ENCODE measurements around the gene TRHDE. TPM values are rescaled to one million over a fixed set of nuclear protein-coding genes. Genes with fewer than 3 reads are reported as not detected.

Gene TRHDE
- total RNA-seq, 1 experiment from 2014 or later = not detected

DNA sequence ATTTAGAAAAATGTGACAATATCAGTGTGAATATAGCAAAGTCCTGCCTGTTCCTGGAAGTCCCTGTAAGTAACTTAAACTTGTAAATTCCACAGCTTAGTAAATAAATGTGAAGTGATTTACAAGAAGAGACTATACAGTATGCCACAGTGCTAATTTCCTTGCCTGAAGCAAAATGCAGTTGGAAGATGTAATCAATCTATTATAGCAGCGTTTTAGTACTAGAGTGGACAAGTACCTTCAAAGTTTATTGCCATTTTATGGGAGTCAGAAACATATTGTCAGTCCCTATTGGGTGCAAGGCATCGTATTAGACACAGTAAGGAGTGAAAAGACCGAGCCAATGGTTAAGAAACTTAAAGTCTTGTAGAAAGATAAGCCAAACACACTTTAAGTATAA, 94.1 kb downstream of the TRHDE start:
- in situ Hi-C loops (cut with HindIII; ENCODE audit: low pct_unique_long_range_greater_than_20kb, low sequenced_read_pairs) = no loop called here
- DNase-seq (ENCODE audit: low read depth, low spot score) = no peak

DNA sequence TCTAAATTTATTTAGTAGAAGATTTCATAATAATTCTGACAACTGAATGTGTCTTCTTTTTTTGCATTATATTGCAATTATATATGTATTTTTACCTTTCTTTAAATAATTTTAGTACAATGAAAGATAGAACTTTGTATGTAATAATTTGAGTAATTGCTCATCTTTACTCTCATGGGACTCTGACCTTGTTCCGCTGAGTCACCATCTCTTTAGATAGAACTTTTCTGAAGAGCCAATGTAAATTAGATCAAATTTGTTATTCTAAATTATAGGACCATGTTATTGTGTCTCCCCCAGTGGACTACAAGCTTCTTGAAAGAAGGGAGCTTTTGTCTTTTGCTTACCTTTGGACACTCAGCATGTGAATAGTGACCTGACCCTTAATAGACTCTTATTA, 96.1 kb downstream of the TRHDE start:
- DNase-seq (ENCODE audit: low read depth, low spot score) = no peak
- in situ Hi-C loops (cut with HindIII; ENCODE audit: low pct_unique_long_range_greater_than_20kb, low sequenced_read_pairs) = no loop called here

GRCh38 chr12:72368719-72369422, 96.7 kb downstream of the TRHDE start:
- in situ Hi-C loops (cut with HindIII; ENCODE audit: low pct_unique_long_range_greater_than_20kb, low sequenced_read_pairs) = no loop called here
- DNase-seq (ENCODE audit: low read depth, low spot score) = no peak

GRCh38 chr12:72369423-72369959, 97.3 kb downstream of the TRHDE start:
- DNase-seq (ENCODE audit: low read depth, low spot score) = no peak
- in situ Hi-C loops (cut with HindIII; ENCODE audit: low pct_unique_long_range_greater_than_20kb, low sequenced_read_pairs) = no loop called here

- DNase-seq (ENCODE audit: low read depth, low spot score) = no peak
- in situ Hi-C loops (cut with HindIII; ENCODE audit: low pct_unique_long_range_greater_than_20kb, low sequenced_read_pairs) = no loop called here
Measured at GRCh38 chr12:72380441-72380840, 108.3 kb downstream of the TRHDE start.

DNA sequence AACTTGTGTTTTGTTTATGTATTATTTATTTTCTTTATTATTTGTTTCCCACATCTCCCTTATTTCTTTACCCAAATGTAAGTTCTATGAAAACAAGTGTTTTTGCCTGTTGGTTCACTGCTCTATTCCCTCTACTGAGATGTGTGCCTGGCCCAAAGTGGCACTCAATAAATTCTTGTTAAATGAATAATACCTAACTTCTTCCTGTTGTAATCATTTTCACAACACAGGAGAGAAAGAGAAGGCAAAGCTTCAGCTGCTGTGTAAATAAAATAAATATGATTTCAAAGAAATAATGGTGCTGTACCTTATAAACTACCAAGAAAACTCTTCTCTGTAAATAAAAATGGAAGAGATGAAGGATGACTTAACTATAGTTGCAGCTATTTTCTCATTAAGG, 116.2 kb downstream of the TRHDE start:
- DNase-seq (ENCODE audit: low read depth, low spot score) = no peak
- in situ Hi-C loops (cut with HindIII; ENCODE audit: low pct_unique_long_range_greater_than_20kb, low sequenced_read_pairs) = no loop called here

DNA sequence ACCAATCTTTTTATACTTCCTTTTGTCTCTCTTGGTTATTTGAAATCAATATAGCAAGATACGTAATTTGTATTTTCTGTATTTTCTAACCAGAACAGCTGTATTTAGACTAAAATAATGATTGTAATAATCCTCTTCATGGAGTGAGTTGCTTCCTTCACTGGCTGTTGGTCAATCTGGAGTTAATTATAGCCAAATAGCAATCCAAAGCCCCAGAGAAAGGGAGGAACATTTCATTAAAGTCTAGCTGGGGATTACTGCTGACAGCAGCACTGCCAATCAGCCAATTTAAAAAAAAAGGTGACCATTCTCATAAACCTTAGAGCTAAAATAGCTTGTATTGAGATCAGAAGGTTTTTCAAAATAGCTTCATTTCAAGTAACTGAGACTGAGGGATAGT, 118.0 kb downstream of the TRHDE start:
- DNase-seq (ENCODE audit: low read depth, low spot score) = no peak
- in situ Hi-C loops (cut with HindIII; ENCODE audit: low pct_unique_long_range_greater_than_20kb, low sequenced_read_pairs) = no loop called here

DNA sequence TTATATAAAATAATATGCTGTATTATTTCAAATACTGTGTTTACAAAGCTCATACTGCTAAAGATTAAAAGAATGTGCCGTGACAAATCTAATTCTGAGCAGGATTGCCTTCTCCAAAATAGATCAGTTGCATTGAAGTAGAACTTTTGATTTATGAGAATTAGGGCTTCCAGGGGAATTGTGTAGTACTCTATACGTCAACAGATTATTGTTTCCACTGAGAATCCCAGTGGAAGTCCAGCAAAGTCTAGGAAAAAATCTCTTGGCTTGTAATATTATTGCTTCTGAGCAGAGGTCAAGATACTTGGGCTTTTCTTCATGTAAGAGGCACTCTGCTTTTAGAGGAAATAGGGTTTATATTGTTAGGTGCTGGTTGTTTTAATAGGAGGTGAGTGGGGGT, 133.9 kb downstream of the TRHDE start:
- in situ Hi-C loops (cut with HindIII; ENCODE audit: low pct_unique_long_range_greater_than_20kb, low sequenced_read_pairs) = no loop called here
- no peak for DNase-seq (ENCODE audit: low read depth, low spot score)

DNA sequence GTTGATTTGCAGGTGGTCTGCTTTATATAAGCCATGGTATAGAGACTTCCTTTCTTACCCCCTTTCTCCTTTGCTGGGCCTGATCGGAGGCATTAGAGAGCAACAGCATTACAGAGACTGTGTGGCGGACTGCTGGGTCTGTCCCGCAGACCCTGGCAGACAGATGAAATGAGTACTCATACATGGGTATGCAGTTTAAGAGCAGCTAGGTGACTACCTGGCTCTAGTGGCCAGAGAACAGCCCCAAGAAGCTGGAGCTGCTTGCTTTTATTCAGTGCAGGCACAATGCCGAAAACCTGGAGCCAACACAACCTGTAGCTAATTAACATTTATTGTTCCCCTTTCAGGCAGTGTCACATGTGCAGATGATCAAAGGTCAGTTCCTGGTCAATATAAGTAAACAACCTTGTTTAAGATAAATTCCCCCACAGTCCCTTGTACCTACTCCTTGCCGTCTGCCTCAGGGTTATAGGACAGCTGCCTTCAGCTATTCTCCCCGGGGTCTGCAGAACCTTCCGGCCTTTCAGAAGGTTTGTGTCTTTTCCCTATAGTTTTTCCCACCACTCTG, 160.0 kb downstream of the TRHDE start:
- no peak for DNase-seq (ENCODE audit: low read depth, low spot score)
- in situ Hi-C loops (cut with HindIII; ENCODE audit: low pct_unique_long_range_greater_than_20kb, low sequenced_read_pairs) = no loop called here

DNA sequence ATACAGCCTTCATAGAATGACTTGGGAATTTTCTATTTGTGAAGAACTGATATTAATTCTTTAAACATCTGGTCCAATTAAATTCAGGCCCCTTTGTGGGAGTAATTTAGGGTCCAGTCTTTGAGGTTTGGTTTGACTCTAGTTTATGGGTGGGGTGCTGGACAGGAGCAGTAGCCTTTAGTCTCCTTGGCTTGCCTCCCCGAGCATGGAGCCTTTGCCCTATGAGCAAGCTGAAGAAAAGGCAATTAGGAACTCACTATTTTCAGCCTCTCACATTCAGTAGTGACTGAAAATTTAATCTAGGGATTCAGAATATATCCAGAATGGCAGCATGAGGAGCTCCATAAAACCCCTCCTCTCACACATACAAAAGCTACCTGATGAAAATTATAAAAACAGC, 161.1 kb downstream of the TRHDE start:
- DNase-seq (ENCODE audit: low read depth, low spot score) = no peak
- in situ Hi-C loops (cut with HindIII; ENCODE audit: low pct_unique_long_range_greater_than_20kb, low sequenced_read_pairs) = no loop called here

- in situ Hi-C loops (cut with HindIII; ENCODE audit: low pct_unique_long_range_greater_than_20kb, low sequenced_read_pairs) = no loop called here
- DNase-seq (ENCODE audit: low read depth, low spot score) = no peak
Measured at GRCh38 chr12:72434999-72435398, 162.8 kb downstream of the TRHDE start.

- no peak for DNase-seq (ENCODE audit: low read depth, low spot score)
- in situ Hi-C loops (cut with HindIII; ENCODE audit: low pct_unique_long_range_greater_than_20kb, low sequenced_read_pairs) = no loop called here
Measured at GRCh38 chr12:72442217-72442616, 170.0 kb downstream of the TRHDE start.

DNA sequence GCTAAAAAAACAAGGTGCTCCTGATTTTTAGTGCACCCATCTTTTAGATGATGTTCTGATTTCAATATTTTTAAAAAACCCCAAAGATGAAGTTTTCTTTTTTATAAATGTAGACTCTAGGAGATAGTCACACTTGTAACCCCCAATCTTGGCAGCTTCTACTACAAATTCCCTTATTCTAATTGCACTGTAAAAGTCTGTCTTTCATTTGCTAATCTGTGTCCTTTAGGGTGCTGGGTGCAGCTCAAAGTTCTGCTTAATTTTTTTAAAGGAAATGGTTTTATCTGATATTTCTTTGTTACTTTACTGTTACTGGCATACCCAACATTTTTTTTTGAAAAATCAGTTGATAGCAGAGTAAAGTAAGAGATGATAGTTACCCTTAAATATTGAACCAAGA, 172.0 kb downstream of the TRHDE start:
- in situ Hi-C loops (cut with HindIII; ENCODE audit: low pct_unique_long_range_greater_than_20kb, low sequenced_read_pairs) = no loop called here
- no peak for DNase-seq (ENCODE audit: low read depth, low spot score)

GRCh38 chr12:72444566-72444965, 172.4 kb downstream of the TRHDE start:
- no peak for DNase-seq (ENCODE audit: low read depth, low spot score)
- in situ Hi-C loops (cut with HindIII; ENCODE audit: low pct_unique_long_range_greater_than_20kb, low sequenced_read_pairs) = no loop called here

GRCh38 chr12:72448089-72448488, 175.9 kb downstream of the TRHDE start:
- DNase-seq (ENCODE audit: low read depth, low spot score) = no peak
- in situ Hi-C loops (cut with HindIII; ENCODE audit: low pct_unique_long_range_greater_than_20kb, low sequenced_read_pairs) = no loop called here

DNA sequence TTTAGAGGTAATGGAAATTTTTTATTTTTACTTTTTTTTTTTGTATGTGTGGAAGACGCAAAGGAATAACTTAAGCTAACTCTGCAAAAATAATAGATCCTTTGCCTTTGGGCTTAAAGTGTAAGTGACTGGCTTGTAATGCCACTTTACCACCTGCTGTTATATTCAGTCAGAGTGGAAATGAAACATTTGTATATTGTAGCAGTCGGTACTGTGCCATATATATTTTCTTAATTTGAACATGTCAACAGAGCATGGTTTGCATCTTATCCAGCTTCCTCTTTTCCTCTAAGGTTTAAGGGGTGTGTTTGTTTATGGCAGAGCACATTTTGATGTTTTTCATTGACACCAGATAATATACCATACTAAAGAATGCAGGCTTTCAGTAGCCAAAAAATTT, 176.6 kb downstream of the TRHDE start:
- DNase-seq (ENCODE audit: low read depth, low spot score) = no peak
- in situ Hi-C loops (cut with HindIII; ENCODE audit: low pct_unique_long_range_greater_than_20kb, low sequenced_read_pairs) = no loop called here

- in situ Hi-C loops (cut with HindIII; ENCODE audit: low pct_unique_long_range_greater_than_20kb, low sequenced_read_pairs) = no loop called here
- DNase-seq (ENCODE audit: low read depth, low spot score) = no peak
Measured at GRCh38 chr12:72453066-72453465, 180.9 kb downstream of the TRHDE start.

DNA sequence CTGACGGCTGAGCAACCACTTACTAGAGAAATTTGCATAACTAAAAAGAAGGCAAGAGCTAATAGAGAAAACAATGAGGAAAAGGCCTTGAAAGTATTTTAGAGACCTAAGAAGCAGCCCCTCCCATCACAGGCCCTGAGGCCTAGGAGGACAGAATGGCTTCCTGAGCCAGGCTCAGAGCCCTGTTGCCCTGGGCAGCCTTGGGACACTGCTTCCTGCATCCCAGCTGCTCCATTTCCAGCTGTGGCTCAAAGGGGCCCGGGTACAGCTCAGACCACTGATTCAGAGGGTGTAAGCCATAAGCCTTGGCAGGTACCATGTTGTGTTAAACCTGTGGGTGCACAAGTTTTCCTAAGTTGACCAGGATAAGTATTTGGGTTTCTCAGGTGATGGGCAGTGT, 181.4 kb downstream of the TRHDE start:
- in situ Hi-C loops (cut with HindIII; ENCODE audit: low pct_unique_long_range_greater_than_20kb, low sequenced_read_pairs) = no loop called here

GRCh38 chr12:72464471-72464870, 192.3 kb downstream of the TRHDE start:
- no peak for DNase-seq (ENCODE audit: low read depth, low spot score)
- in situ Hi-C loops (cut with HindIII; ENCODE audit: low pct_unique_long_range_greater_than_20kb, low sequenced_read_pairs) = no loop called here

More for the DNA sequence above, 181.4 kb downstream of the TRHDE start:
- no peak for DNase-seq (ENCODE audit: low read depth, low spot score)
